CD8-positive, alpha-beta memory T cell (primary cell): ENCODE measurements around the gene ICE1. TPM values are rescaled to one million over a fixed set of nuclear protein-coding genes. Genes with fewer than 3 reads are reported as not detected.
A peak's percentile ranks its signal among the peaks of the same experiment; 100 is the strongest.

Source experiments
- CTCF ChIA-PET: fragments of 350-600 bp; sonication (Branson Sonifier 250); formaldehyde crosslinking; loops from one replicate; lab custom pipeline; 2021; ENCODE audit warnings: antibody characterized with exemption; lab: Charles Lee
- POLR2A ChIA-PET: fragments of 350-600 bp; sonication (Branson Sonifier 250); formaldehyde crosslinking; loops from one replicate; lab custom pipeline; 2021; ENCODE audit warnings: antibody characterized with exemption; lab: Charles Lee
- DNase-seq, 5 donors: peaks; one replicate each; pipeline versions ENCODE4 v3.0.0 to v3.0.0-alpha.2; 2020 to 2022; ENCODE audit warnings: mixed read lengths in 1 of 5
- H3K27ac ChIP-seq: one replicate; pipeline ENCODE4 v1.7.0; 2013; ENCODE audit warnings: low read depth, mild to moderate bottlenecking, low read length, moderate library complexity
- H3K27me3 ChIP-seq: 2 replicates; pipeline ENCODE4 v1.7.0; 2013; ENCODE audit warnings: low read length, mild to moderate bottlenecking; ENCODE audit not compliant: insufficient read depth, poor library complexity, severe bottlenecking
- H3K36me3 ChIP-seq: 2 replicates; pipeline ENCODE4 v1.7.0; 2013; ENCODE audit warnings: mild to moderate bottlenecking, low read length, moderate library complexity; ENCODE audit not compliant: insufficient read depth
- H3K4me1 ChIP-seq: 2 replicates; pipeline ENCODE4 v1.7.0; 2013; ENCODE audit warnings: mild to moderate bottlenecking, low read length, moderate library complexity; ENCODE audit not compliant: insufficient read depth
- H3K4me3 ChIP-seq: 2 replicates; pipeline ENCODE4 v1.7.0; 2013; ENCODE audit warnings: mild to moderate bottlenecking, low read length
- H3K9me3 ChIP-seq: 2 replicates; pipeline ENCODE4 v1.7.0; 2013; ENCODE audit warnings: mild to moderate bottlenecking, low read length
- H3K27ac Mint-ChIP-seq, 8 donors: one replicate each; pipeline ENCODE4 v1.8.0; 2020 to 2021; ENCODE audit warnings: mixed read lengths in 8 of 8, mild to moderate bottlenecking in 6 of 8, inconsistent platforms in 3 of 8, moderate library complexity in 3 of 8
- H3K27me3 Mint-ChIP-seq, 2 donors: one replicate each; pipeline ENCODE4 v1.8.0; 2020 to 2021; ENCODE audit warnings: mixed read lengths in 2 of 2, mild to moderate bottlenecking in 1 of 2, moderate library complexity in 1 of 2
- H3K36me3 Mint-ChIP-seq, 3 donors: one replicate each; pipeline ENCODE4 v1.8.0; 2020 to 2021; ENCODE audit warnings: mixed read lengths in 3 of 3, inconsistent platforms in 1 of 3, mild to moderate bottlenecking in 1 of 3
- H3K4me1 Mint-ChIP-seq, 3 donors: one replicate each; pipeline ENCODE4 v1.8.0; 2020 to 2021; ENCODE audit warnings: mixed read lengths in 3 of 3, inconsistent platforms in 1 of 3, mild to moderate bottlenecking in 1 of 3
- H3K4me3 Mint-ChIP-seq, 7 donors: one replicate each; pipeline ENCODE4 v1.8.0; 2020 to 2021; ENCODE audit warnings: mixed read lengths in 7 of 7, mild to moderate bottlenecking in 6 of 7, moderate library complexity in 4 of 7, inconsistent platforms in 2 of 7
- H3K9me3 Mint-ChIP-seq, 5 donors: one replicate each; pipeline ENCODE4 v1.8.0; 2020 to 2022; ENCODE audit warnings: mixed read lengths in 5 of 5, mild to moderate bottlenecking in 3 of 5, moderate library complexity in 2 of 5, inconsistent platforms in 1 of 5
- polyA plus RNA-seq: library from polyadenylated mRNA; unstranded; fragments of 300-500 nt; fragmentation: Illumina TruSeq; gene quantifications from one replicate; pipeline ENCODE4 v1.2.3, GENCODE V29; 2021
- total RNA-seq, 2 experiments: library from RNA; stranded (reverse); gene quantifications; one replicate each; pipeline ENCODE4 v1.2.3, GENCODE V29; 2021

Gene ICE1
- total and polyA plus RNA-seq, 3 experiments from 2014 or later, result 20.4 to 41.7 (median 38.7) TPM

GRCh38 chr5:5534333-5534732 is 111.9 kb downstream of the ICE1 start:
- Mint-ChIP-seq H3K4me3 (peak overlapping the region in 1 of 7 donors; percentile 38), H3K36me3 (peaks cover 0 to 11% (median 0%) of the 10 kb centered on the region in 3 donors), H3K27ac (no peak overlapping the region), H3K9me3 (peaks cover 0 to 3% (median 0%) of the 10 kb centered on the region in 5 donors), H3K27me3 (peaks cover 41 to 79% of the 10 kb centered on the region in 2 donors), H3K4me1 (peaks cover 4 to 8% (median 7%) of the 10 kb centered on the region in 3 donors)
- no peaks in the 10 kb centered on the region for H3K9me3 ChIP-seq
- no peaks in the 10 kb centered on the region for H3K4me1 ChIP-seq
- no peak overlapping the region for H3K27ac ChIP-seq
- no peaks in the 10 kb centered on the region for H3K36me3 ChIP-seq
- ChIA-PET CTCF (no interaction called here), POLR2A (no interaction called here)
- DNase-seq, result no peak
- H3K27me3 ChIP-seq, result no peaks in the 10 kb centered on the region
- no peak overlapping the region for H3K4me3 ChIP-seq

GRCh38 chr5:5536871-5537270 is 114.4 kb downstream of the ICE1 start:
- Mint-ChIP-seq H3K27ac (no peak overlapping the region), H3K9me3 (peaks cover 0 to 3% (median 0%) of the 10 kb centered on the region in 5 donors), H3K4me1 (peaks cover 4 to 8% (median 7%) of the 10 kb centered on the region in 3 donors), H3K4me3 (no peak overlapping the region), H3K27me3 (peaks cover 29 to 64% of the 10 kb centered on the region in 2 donors), H3K36me3 (peaks cover 0 to 3% (median 0%) of the 10 kb centered on the region in 3 donors)
- no peak overlapping the region for H3K27ac ChIP-seq
- ChIA-PET POLR2A (no interaction called here), CTCF (no interaction called here)
- H3K36me3 ChIP-seq, result no peaks in the 10 kb centered on the region
- no peak overlapping the region for H3K4me3 ChIP-seq
- H3K4me1 ChIP-seq, result no peaks in the 10 kb centered on the region
- H3K27me3 ChIP-seq, result no peaks in the 10 kb centered on the region
- no peaks in the 10 kb centered on the region for H3K9me3 ChIP-seq
- DNase-seq, result no peak

GRCh38 chr5:5537426-5537825 is 114.9 kb downstream of the ICE1 start:
- Mint-ChIP-seq H3K36me3 (no peaks in the 10 kb centered on the region), H3K4me1 (peaks cover 4 to 8% (median 7%) of the 10 kb centered on the region in 3 donors), H3K27me3 (peaks cover 27 to 58% of the 10 kb centered on the region in 2 donors), H3K4me3 (no peak overlapping the region), H3K27ac (no peak overlapping the region), H3K9me3 (peaks cover 0 to 2% (median 0%) of the 10 kb centered on the region in 5 donors)
- H3K4me3 ChIP-seq, result no peak overlapping the region
- no peak overlapping the region for H3K27ac ChIP-seq
- CTCF ChIA-PET, result no interaction called here
- no peak for DNase-seq
- H3K4me1 ChIP-seq, result no peaks in the 10 kb centered on the region
- no peaks in the 10 kb centered on the region for H3K36me3 ChIP-seq
- H3K9me3 ChIP-seq, result no peaks in the 10 kb centered on the region
- no peaks in the 10 kb centered on the region for H3K27me3 ChIP-seq
- POLR2A ChIA-PET, result no interaction called here

GRCh38 chr5:5539590-5539989 is 117.1 kb downstream of the ICE1 start:
- POLR2A ChIA-PET, result no interaction called here
- H3K27ac Mint-ChIP-seq, result no peak overlapping the region
- CTCF ChIA-PET, result no interaction called here
- Histone ChIP-seq H3K9me3 (no peaks in the 10 kb centered on the region), H3K36me3 (no peaks in the 10 kb centered on the region), H3K4me1 (no peaks in the 10 kb centered on the region), H3K27ac (no peak overlapping the region), H3K27me3 (no peaks in the 10 kb centered on the region), H3K4me3 (no peak overlapping the region)
- H3K4me3 Mint-ChIP-seq, result no peak overlapping the region
- no peaks in the 10 kb centered on the region for H3K9me3 Mint-ChIP-seq
- no peak for DNase-seq
- no peaks in the 10 kb centered on the region for H3K36me3 Mint-ChIP-seq
- peaks cover 0 to 4% (median 3%) of the 10 kb centered on the region in 3 donors for H3K4me1 Mint-ChIP-seq
- peaks cover 18 to 51% of the 10 kb centered on the region in 2 donors for H3K27me3 Mint-ChIP-seq
